Activated CD4-positive, alpha-beta T cell treated with anti-CD3 and anti-CD28 coated beads for 1 hour (primary cell): ENCODE data around the gene OBSCN.

Experiments
- DNase-seq: peaks from one replicate; pipeline ENCODE4 v3.0.0-alpha.2; 2020

The OBSCN gene

GRCh38 chr1:228362884-228363450, 155.1 kb downstream of the OBSCN start:
- DNase-seq, result no peak

GRCh38 chr1:228363686-228364067, 155.8 kb downstream of the OBSCN start:
- no peak for DNase-seq

GRCh38 chr1:228364068-228364705, 156.3 kb downstream of the OBSCN start:
- no peak for DNase-seq

GRCh38 chr1:228364706-228365213, 156.9 kb downstream of the OBSCN start:
- no peak for DNase-seq

GRCh38 chr1:228365271-228366061, 157.6 kb downstream of the OBSCN start:
- no peak for DNase-seq

GRCh38 chr1:228366062-228366865, 158.4 kb downstream of the OBSCN start:
- no peak for DNase-seq

- DNase-seq, result no peak
Measured at GRCh38 chr1:228366866-228367741, 159.3 kb downstream of the OBSCN start.

GRCh38 chr1:228367798-228368791, 160.3 kb downstream of the OBSCN start:
- no peak for DNase-seq

- DNase-seq, result no peak
Measured at GRCh38 chr1:228368801-228369607, 161.2 kb downstream of the OBSCN start.

GRCh38 chr1:228369608-228370438, 162.0 kb downstream of the OBSCN start:
- DNase-seq, result no peak

- DNase-seq, result no peak
Measured at GRCh38 chr1:228370439-228370940, 162.6 kb downstream of the OBSCN start.

- DNase-seq, result no peak
Measured at GRCh38 chr1:228370941-228371740, 163.3 kb downstream of the OBSCN start.

- no peak for DNase-seq
Measured at GRCh38 chr1:228371741-228372182, 163.9 kb downstream of the OBSCN start.

- DNase-seq, result no peak
Measured at GRCh38 chr1:228372183-228373003, 164.5 kb downstream of the OBSCN start.

GRCh38 chr1:228373004-228373680, 165.3 kb downstream of the OBSCN start:
- no peak for DNase-seq
